Fibroblast of peridontal ligament (primary cell): ENCODE data around the gene LY6G6C.
"Not testable (repeated sequence)": the region's sequence is repeated elsewhere in the genome, so short reads cannot be mapped to it uniquely, and the experiment has no call there.

Experiments used
- DNase-seq: peaks from one replicate; pipeline ENCODE4 v3.0.0-alpha.2; 2010; ENCODE audit errors: extremely low read depth

LY6G6C gene

DNA sequence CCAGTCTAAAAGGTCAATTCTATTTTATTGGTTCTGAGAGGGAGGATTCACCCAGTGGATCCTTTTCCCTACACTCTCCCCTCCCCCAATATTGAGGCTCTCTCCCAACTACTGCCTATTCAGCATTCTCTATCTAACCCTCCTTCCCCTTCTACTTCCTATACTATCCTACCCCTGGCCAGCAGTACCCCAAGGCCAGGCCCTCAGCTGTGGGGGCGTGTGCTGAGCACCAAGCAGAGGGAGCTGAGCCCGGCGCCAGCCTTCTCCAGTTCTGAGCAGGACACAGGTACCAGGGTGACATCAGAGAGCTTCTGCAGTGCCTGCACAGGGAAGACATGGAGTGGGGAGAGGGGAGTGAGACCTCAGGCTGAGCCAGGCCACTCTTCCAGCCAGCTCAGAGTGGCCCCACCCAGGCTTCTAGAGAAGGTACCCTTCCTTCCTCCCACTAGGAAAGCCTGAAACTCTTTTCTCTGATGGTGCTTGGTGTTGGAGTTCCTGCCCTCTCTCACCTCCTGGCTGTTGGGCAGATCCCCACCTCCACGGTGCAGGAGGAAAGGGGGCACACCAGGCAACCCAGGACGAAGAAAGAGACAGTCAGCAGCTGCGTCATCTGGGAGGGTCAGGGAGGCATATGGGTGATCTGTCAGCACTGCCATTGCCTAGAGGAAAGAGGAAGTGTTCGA is 5.6 kb upstream of the LY6G6C start:
- DNase-seq: no peak

GRCh38 chr6:31725502-31726350 is 4.2 kb upstream of the LY6G6C start:
- no peak for DNase-seq

GRCh38 chr6:31723980-31724691 is 2.6 kb upstream of the LY6G6C start:
- DNase-seq: no peak

DNA sequence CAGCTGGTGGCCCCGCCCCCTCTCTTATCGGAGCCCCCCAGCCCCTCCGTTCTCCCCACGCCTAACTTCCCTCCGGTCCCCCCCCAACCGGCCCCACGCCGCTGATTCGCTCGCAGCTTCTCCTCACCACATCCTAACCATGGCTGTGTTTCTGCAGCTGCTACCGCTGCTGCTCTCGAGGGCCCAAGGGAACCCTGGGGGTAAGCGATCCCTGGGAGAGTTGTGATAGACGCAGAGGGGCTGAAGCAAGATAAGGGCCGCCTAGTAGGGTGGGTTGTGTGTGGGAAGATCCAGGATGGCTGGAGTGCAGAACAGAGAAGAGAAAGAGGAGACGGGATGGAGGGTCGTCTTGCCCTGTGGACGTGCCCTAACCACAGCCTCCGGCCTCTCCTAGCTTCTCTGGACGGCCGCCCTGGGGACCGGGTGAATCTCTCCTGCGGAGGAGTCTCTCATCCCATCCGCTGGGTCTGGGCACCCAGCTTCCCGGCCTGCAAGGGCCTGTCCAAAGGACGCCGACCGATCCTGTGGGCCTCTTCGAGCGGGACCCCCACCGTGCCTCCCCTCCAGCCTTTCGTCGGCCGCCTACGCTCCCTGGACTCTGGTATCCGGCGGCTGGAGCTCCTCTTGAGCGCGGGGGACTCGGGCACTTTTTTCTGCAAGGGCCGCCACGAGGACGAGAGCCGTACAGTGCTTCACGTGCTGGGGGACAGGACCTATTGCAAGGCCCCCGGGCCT is 1.9 kb upstream of the LY6G6C start, which contains the start of gene MPIG6B:
TSS of gene MPIG6B (plus strand) at position 129 of the 735 bp plus-strand sequence. CDS start at position 140, 11 bp downstream.
- DNase-seq: no peak

DNA sequence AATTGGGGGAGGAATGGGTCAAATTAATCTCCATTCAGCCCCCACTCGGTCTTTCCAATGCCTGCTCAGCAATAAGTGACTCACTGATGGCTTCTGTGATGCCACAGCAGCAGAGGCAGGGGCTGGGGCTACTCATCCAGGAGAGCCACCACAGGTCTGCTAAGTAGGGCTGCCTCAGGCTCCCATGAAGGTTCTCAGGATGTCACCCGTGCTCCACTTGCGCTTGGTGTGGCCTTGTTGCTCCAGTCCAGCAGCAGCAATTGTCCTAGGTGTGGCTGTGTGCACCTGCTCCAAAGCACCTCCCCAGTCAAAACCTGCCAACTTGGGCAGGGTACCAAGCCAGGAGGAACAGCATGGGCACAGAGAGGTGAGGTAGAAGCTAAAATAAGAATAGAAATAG is 627 bp upstream of the LY6G6C start:
- no peak for DNase-seq

DNA sequence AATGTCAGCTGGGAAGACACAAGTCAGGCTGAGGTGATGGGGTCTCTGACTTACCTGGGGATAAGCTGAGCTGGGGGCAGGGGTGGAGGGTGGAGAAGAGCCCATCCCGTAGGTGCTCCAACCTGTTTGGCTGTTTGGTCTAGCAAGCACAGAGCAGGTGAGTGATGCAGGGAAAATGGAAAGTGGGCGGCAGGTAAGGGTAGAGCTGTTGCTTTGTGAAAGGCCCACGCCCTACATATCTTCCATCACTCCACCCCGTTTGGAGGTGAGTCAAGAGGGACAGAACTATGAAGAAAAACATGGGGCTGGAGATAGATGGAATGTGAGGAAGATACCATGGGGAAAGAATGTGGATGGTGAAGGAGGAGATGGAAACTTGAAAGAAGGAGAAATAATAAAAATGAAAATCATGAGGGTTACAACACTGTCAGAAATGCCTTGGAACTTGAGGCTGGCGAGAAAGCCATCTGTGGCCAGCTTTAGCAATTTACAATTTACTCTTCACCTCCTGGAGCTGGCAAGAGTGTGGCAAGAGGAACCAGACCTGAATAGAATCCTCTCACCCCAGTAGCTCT is 1.3 kb downstream of the LY6G6C start:
- DNase-seq: no peak

GRCh38 chr6:31719001-31719400 is 2.5 kb downstream of the LY6G6C start:
- DNase-seq: no peak

DNA sequence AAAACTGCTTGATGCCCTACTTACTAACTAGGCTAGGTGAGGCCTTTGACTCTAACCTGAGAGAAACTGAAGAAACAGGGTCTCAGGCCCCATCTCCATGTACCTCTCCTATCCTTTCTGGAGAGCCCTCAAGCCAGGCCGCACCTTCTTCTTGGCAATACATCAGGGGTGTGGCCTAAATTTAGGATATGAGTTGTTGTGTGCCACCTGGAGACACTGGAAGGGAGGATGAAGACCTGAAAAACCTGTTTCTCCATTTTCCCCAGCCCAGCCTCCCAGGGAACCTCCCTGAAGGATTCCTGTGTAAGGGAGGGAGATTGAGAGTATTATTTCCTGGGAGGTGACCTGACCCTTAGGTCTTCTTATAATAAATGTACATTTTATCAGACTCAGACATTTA is 3.3 kb downstream of the LY6G6C start:
- DNase-seq: no peak

GRCh38 chr6:31717499-31718222 is 3.9 kb downstream of the LY6G6C start:
- DNase-seq: no peak

- no peak for DNase-seq
These were observed 6.3 kb downstream of the LY6G6C start, which contains the start of gene LY6G6D for GRCh38 chr6:31715022-31715958. Gene LY6G6D, plus strand, starts transcription at chr6:31715348. Its CDS starts 8 bp downstream, at chr6:31715356.

DNA sequence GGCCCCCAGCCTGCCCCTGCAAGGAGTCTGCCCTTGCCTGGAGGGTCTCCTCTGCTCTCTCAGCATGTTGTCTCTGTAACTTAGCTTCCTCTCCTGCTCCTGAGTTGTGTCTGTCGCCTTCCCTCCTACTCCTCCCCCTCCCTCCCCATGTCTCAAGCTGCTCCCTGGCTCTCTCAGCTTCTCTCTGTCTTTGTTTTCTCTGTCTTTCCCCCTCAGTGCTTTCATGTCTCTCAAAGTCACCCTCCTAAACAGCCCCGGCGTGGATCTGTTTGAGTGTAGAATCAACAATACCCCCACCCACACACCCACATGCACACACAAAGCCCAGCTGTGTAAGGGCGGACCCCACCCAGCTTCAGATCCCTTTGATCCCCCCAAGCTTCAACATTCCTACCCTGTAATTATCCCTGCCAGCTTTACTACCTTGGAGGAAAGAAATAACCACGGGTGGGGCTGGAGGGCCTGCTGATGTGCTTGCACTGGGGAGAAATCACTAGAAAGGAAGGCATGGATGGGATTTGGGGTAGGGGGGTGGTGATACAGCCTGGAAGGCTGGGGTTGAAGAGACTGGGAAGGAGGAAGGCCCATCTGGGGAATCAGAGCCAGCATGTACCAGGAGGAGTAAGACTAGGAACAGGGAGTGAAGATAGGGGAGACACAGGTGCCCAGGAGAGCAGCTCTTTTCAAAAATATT is 7.4 kb downstream of the LY6G6C start:
- no peak for DNase-seq

DNA sequence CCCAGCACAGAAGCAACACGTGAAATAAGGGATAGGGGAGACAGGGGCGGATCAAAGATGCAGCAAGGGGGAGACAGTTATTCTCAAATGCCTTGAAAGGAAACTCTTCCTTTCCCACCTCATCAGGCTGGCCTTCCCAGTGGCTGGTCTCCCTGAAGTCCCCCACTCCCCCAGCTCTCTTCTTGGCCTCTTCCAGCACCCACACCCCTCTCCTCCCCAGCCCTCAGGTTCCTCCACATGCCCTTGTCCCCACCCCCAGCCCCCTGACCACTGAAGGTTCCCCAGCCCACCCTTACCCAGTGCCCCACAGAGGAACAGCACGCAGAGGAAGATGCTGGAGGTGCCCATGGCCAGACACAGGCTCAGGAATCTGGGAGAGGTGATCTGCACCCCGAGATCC is 8.1 kb downstream of the LY6G6C start:
- no peak for DNase-seq

- DNase-seq: no peak
These were observed 9.2 kb downstream of the LY6G6C start for GRCh38 chr6:31712296-31712695.

- no peak for DNase-seq
These were observed 10.3 kb downstream of the LY6G6C start for GRCh38 chr6:31711233-31711632.

DNA sequence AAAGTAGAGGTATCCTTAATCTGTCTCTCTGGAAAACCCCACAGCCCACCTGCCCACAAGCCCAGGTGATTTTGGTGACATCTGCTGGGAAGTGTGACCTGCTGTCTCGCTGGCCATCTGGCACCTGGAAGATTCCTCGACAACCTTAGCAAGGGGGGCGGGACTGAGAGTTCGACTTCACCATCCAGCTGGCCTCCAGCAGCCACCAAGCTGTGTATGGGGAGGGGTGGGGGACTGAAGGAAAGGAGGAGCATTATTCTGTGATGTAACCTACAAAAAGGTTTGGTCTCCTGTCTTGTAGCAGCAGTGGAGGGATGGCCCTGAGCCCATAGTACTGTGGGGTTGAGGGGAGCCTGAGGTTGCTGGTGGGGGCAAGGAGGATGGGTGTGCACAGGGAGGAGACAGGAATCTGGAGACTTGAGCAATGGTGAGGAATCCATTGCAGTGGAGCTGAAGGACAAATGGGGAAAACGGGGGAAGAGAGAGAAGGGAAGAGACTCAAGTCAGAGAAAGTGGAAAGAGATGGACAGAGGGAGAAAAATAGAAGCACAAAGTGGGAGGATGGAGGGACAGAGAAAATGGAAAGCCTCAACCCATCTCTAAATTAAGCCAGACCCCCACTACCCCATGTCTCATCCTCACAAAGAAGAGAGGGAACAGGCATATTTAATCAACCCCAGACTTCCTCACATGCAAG is 10.9 kb downstream of the LY6G6C start:
- DNase-seq: no peak

DNA sequence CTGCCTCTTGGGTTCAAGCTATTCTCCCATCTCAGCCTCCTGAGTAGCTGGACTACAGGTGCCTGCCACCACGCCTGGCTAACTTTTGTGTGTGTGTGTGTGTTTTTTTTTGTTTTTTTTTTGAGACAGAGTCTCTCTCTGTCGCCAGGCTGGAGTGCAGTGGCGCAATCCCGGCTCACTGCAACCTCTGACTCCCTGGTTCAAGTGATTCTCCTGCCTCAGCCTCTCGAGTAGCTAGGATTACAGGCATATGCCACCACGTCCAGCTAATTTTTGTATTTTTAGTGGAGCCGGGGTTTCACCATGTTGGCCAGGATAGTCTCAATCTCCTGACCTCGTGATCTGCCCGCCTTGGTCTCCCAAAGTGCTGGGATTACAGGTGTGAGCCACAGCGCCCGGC is 12.4 kb downstream of the LY6G6C start:
- not testable (repeated sequence) for DNase-seq

GRCh38 chr6:31708224-31708623 is 13.3 kb downstream of the LY6G6C start:
- DNase-seq: no peak

DNA sequence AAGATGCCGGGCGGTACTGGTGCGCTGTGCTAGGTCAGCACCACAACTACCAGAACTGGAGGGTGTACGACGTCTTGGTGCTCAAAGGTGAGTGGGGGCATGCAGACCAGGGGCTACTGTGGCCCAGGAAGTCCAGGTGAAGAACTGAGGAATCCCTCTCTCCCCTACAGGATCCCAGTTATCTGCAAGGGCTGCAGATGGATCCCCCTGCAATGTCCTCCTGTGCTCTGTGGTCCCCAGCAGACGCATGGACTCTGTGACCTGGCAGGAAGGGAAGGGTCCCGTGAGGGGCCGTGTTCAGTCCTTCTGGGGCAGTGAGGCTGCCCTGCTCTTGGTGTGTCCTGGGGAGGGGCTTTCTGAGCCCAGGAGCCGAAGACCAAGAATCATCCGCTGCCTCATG is 13.8 kb downstream of the LY6G6C start:
- DNase-seq: no peak
